ENCODE results near the gene C9orf78.

DNA sequence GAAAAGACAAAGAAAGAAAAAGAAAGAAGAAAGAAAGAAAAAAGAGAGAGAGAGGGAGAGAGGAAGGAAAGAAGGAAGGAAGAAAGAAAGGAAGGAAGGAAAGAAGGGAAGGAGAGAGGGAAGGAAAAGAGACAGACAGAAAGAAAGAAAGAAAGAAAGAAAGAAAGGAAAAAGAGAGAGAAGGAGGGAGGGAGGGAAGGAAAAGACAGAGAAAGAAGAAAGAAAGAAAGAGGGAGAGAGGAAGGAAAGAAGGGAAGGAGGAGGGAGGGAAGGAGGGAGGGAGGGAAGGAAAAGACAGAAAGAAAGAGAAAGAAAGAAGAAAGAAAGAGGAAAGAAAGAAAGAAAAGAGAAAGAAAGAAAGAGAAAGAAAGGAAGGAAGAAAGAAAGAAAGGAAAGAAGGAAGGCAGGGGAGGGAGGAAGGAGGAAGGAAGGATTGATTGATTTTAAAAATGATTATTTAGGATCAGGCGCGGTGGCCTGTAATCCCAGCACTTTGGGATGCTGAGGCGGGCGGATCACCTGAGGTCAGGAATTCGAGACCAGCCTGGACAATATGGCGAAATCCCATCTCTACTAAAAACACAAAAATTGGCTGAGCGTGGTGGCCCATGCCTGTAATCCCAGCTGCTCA is 55.4 kb downstream of the C9orf78 start:
- TF ChIP-seq, protein P1, sequence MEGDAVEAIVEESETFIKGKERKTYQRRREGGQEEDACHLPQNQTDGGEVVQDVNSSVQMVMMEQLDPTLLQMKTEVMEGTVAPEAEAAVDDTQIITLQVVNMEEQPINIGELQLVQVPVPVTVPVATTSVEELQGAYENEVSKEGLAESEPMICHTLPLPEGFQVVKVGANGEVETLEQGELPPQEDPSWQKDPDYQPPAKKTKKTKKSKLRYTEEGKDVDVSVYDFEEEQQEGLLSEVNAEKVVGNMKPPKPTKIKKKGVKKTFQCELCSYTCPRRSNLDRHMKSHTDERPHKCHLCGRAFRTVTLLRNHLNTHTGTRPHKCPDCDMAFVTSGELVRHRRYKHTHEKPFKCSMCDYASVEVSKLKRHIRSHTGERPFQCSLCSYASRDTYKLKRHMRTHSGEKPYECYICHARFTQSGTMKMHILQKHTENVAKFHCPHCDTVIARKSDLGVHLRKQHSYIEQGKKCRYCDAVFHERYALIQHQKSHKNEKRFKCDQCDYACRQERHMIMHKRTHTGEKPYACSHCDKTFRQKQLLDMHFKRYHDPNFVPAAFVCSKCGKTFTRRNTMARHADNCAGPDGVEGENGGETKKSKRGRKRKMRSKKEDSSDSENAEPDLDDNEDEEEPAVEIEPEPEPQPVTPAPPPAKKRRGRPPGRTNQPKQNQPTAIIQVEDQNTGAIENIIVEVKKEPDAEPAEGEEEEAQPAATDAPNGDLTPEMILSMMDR (IDR thresholded peaks at IDR 0.05), result no peak
- no peak for TF ChIP-seq POLR2AphosphoS5 (IDR thresholded peaks at IDR 0.05)
- TF ChIP-seq EP300 (IDR thresholded peaks at IDR 0.05), result no peak

Measured in upper lobe of left lung (tissue), 4 donors.